GM21528 (cell line): ENCODE results near the gene DNALI1.
A peak's percentile ranks its signal among the peaks of the same experiment; 100 is the strongest.
"Not testable (repeated sequence)": the region's sequence is repeated elsewhere in the genome, so short reads cannot be mapped to it uniquely, and the experiment has no call there.

Experiments
- ATAC-seq: cut with Tn5 transposase; IDR thresholded peaks from one replicate; pipeline ENCODE4 v1.9.1; 2021; ENCODE audit warnings: mild to moderate bottlenecking, moderate library complexity; ENCODE audit not compliant: unreplicated experiment, low FRiP score

DNALI1 gene

DNA sequence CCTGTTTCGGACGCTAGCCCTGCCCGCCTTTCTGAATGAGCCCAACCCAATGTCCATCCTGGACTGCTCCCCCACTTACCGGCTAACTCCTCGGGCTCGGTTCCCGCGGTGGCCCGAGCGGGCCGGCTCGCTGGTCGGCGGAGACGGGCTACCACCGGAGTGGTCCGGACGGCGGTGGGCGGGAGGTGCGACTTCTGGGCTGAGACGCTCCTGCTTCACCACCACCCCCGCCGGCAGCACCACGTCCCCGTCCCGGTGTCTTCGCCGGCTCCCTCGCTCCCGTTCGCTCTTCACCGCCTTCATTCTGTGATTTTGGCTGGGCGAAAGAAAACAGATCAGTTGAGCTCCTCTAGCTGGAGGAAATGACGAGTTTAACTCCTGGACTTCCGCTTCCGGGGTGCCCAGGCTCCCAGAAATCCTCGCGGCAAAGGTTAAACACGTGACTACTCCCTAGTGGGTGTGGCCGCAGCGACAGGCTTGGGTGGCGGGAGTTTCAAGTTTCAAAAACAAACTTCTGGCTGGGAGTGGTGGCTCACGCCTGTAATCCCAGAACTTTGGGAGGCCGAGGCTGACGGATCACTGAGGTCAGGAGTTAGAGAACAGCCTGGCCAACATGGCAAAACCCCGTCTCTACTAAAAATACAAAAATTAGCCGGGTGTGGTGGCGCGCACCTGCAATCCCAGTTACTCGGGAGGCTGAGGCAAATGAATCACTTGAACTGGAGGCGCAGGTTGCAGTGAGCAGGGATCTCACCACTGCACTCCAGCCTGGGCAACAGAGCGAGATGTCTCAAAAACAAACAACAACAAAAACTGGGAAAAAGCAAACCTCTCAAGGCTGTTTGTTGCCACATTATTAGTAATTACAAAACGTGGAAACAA, 2.6 kb upstream of the DNALI1 start, which contains the start of gene SNIP1:
Gene SNIP1, minus strand, starts transcription at position 367 of the 882 bp plus-strand sequence. Its CDS starts 64 bp downstream, at position 303.
- ATAC-seq = peak; percentile 91

DNA sequence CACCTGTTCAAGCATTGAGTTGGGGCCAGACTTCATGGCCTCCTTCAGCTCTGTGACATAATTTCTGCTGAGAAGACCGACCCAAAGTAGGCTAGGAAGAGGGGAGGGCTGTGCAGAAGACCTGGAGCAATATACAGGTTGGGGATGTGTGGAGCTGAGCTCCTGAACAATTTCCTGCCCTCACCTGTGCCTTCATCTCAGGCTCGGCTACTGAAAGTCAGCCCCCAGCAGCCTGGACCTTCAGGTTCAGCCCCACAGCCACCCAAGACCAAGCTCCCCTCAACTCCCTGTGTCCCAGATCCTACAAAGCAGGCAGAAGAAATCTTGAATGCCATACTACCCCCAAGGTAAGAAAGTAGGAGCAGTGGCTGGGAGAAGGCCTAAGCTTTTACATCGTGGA, 662 bp downstream of the DNALI1 start:
- no peak for ATAC-seq

- no peak for ATAC-seq
Observed at GRCh38 chr1:37558411-37558810, 1.7 kb downstream of the DNALI1 start.

GRCh38 chr1:37559080-37559479, 2.3 kb downstream of the DNALI1 start:
- no peak for ATAC-seq

DNA sequence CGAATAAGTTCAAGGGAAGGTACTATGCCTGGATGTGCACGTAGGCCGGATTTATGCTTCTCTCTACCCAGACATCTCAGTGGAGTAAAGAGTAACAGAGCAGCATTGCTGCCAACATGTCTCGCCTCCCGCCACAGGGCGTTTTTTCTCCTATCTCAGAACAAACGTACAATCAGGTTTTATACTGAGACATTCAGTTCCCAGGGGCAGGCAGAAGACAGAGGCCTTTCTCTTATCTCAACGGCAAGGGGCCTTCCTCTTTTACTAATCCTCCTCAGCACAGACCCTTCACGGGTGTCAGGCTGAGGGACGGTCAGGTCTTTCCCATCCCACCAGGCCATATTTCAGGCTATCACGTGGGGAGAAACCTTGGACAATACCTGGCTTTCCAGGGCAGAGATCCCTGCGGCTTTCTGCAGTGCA, 3.2 kb downstream of the DNALI1 start:
- ATAC-seq = not testable (repeated sequence)

DNA sequence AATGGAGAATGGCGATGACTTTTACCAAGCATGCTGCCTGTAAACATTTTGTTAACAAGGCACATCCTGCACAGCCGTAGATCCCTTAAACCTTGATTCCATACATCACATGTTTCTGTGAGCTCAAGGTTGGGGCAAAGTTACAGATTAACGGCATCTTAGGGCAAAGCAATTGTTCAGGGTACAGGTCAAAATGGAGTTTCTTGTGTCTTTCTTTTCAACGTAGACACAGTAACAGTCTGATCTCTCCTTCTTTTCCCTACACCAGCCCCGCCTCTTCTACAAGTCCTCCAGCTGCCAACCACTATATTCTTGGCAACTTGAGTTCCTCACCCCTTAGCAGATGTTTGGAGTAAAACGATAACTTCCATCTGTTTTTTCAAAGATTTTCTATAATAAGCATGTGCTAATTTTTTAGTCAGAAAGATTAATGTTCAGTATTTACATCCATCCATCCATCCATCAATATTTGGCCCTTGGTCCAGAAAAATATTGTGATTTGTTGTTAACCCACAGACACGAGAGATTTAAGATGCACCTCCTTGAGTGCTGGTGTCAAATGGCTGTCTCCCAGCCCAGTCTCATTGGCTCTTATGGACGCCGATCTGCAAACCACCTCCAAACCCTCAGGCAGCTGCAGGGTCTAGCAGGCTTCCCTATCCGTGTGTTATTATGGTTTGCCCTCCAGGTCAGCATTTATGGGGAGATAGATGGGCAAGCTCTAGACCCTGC, 3.8 kb downstream of the DNALI1 start:
- ATAC-seq = no peak

DNA sequence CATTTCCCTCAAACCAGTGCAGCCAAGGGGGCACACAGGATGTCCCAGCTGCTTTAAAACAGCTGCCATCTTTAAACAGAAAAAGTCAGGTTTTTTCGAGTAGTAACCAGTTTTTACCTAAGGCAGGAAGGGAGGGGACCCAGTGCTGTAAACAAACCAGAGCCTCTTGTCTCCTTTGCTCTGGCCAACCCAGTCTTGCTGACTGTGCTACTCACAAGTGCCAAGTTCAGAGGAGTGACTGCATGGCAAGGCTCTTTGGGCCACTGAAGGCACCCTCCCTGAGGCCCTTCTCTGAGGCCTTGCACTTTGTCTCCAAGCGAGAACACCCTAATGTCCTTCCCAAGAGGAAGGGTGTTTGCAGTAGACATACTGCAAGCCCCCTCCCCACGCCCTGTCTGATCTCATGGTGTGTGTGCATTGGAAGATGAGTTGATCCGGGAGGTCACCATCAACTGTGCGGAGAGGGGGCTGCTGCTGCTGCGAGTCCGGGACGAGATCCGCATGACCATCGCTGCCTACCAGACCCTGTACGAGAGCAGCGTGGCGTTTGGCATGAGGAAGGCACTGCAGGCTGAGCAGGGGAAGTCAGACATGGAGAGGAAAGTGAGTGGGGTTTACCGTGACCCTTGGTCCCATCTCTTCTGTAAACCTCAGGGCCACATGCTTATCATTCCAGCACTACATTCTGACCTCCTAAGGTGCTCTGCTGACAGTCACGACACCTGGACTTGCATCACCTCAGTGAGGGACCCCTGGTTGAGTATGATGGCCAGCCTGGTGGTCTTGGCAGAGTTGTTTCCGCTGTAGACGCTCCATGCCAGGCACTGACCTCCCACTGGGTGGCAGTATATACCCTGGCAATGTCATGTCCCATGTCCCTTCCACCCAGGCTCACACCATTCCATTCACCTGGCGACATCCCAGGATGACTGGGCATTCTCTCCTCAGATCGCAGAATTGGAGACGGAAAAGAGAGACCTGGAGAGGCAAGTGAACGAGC, 4.7 kb downstream of the DNALI1 start:
- ATAC-seq = no peak

DNA sequence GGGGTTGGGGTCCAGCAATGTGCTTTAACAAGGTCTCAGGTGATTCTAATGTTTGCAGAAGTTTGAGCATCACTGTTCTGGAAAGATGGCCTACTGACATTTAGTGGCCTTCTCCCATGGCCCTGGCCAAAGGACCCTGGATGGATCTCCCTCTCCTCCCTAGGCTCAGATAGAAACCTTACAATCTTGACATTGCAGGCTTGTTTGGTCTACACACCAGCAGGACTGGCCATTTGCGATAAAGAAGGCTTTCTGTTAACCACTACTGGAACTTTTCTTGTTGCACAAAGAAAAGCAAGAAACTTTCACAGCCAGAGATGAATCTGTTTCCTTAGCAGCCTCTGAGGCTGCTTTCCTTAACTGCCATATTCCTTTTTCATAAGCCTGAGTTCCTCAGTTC, 6.2 kb downstream of the DNALI1 start:
- ATAC-seq = no peak

GRCh38 chr1:37564892-37565291, 8.2 kb downstream of the DNALI1 start:
- ATAC-seq = no peak

DNA sequence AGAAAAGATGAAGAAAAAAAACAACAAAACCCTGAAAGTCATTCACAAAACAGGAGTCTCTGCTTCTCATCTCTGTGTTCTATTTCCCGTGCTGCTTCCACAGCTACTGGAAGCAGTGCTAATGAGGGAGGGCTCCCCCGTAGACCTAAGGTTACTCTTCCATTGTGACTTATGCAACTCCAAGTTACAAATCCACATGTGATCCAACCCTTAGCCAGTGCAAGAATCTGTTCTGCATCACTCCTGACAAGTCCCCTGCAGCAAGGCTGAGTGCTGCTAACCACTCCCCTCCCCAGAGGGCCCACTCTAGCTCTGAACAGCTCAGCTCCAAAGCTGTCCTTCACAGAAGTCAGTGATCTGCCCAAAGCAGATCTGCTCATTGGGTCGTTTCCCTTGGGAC, 10.3 kb downstream of the DNALI1 start:
- ATAC-seq = no peak

DNA sequence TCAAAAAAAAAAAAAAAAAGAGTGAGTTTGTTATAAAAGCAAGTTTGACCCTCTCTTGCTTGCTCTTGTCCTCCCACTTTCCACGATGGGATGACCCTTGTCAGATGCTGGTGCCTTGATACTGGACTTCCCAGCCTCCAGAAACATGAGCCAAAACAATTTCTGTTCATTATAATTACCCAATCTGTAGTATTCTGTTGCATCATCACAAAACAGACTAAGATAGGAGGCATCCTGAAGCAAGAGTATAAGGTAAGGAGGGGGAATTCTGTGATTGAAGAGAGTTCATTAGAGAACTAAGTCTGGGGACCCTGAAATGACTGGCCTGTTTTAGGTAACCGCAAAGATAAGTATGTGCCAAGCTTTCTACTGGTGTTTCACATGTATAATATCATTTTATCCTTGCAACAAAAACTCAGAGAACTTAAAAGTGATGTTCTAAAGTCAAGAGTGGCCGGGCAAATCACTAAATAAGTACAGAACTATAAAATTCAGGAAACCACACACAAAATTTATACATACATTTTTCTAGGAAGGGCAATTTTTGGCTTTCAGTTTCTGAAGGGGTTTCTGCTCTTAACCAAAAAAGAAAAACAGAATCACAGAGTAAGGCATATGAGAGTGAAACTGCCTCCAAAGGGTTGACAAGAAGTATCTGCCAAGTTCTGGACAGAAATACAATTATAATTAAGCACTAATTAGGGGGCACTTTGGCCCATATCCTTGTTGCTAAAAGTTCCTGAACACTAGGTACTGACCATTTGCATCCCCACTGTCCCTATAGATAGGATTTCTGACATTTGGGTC, 14.0 kb downstream of the DNALI1 start:
- no peak for ATAC-seq

DNA sequence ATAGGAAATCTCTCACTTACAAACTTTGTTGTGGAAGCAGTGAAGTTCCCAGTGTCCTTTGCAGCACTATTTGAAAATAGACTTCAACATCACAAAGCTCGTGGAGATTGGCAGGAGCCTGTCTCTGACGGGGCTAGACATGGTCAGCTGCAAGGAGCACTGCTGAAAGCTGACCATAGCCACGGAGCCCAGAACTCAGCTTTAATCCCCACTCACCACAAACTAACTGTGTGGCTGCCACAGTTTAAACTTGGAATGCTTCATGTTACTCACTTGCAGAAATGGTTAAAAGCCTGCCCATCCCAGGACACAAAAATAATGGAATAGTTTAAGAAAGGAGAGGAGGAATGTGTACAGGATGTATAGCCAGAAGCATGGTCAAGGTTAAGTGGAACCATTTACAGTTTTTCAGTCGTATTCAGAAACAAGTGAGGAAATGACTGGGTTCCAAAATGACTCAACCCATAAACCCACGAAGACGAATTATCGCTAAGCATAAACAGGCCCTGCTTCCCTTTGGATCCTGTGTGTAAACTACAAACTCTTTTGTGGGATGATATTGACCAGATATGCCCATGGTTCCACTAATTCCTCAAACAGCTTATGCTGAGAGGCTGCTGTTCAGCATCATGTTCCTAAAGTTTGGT, 18.2 kb downstream of the DNALI1 start:
- no peak for ATAC-seq

GRCh38 chr1:37575692-37576091, 19.0 kb downstream of the DNALI1 start:
- no peak for ATAC-seq

DNA sequence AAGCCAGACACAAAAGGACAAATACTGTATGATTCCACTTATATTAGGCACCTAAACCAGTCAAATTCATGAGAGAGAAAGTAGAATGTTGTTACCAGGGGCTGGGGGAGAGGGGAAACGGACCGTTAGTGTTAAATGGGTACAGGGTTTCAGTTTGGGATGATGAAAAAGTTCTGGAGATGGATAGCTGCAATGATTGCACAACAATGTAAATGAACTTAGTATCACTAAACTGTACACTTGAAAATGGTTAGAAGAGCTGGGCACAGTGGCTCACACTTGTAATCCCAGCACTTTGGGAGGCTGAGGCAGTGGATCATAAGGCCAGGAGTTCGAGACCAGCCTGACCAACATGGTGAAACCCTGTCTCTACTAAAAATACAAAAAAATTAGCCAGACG, 27.8 kb downstream of the DNALI1 start:
- not testable (repeated sequence) for ATAC-seq

- ATAC-seq = no peak
Observed at GRCh38 chr1:37588939-37589338, 32.2 kb downstream of the DNALI1 start.

- no peak for ATAC-seq
Observed at GRCh38 chr1:37593726-37594125, 37.0 kb downstream of the DNALI1 start.

- peak; percentile 97 for ATAC-seq
Observed at GRCh38 chr1:37595440-37596181, 38.9 kb downstream of the DNALI1 start, which contains the start of gene GNL2. TSS of gene GNL2 (minus strand) at chr1:37595937. CDS start at chr1:37595822, 115 bp downstream.

GRCh38 chr1:37596182-37596667, 39.5 kb downstream of the DNALI1 start:
- no peak for ATAC-seq
